Panc1 (cell line): Measurements from ENCODE around the gene ZKSCAN1.

Experiments used
- POLR2AphosphoS5 ChIP-seq: IDR thresholded peaks from 2 replicates; pipeline ENCODE4 v1.6.1; 2012; ENCODE audit warnings: mild to moderate bottlenecking, low read depth, low read length, moderate library complexity
- REST ChIP-seq, 2 experiments: IDR thresholded peaks; 2 replicates each; pipeline ENCODE4 v1.6.1; 2011 to 2012; ENCODE audit warnings: low read depth in 2 of 2, control low read depth in 1 of 2, low read length in 1 of 2, mild to moderate bottlenecking in 1 of 2, moderate library complexity in 1 of 2; ENCODE audit not compliant: insufficient read depth in 1 of 2
- SIN3A ChIP-seq: IDR thresholded peaks from 2 replicates; pipeline ENCODE4 v1.6.1; 2012; ENCODE audit warnings: low read depth, mild to moderate bottlenecking, low read length, moderate library complexity, borderline replicate concordance; ENCODE audit not compliant: insufficient read depth
- TCF7L2 ChIP-seq: IDR thresholded peaks from 2 replicates; pipeline ENCODE4 v1.6.1; 2011; ENCODE audit warnings: mild to moderate bottlenecking, low read depth, low read length, inconsistent platforms
- TF ChIP-seq, protein P1 (sequence below): fragments of 450-650 bp; IDR thresholded peaks from 2 replicates; pipeline ENCODE4 v1.5.1; 2017; ENCODE audit warnings: mild to moderate bottlenecking

DNA sequence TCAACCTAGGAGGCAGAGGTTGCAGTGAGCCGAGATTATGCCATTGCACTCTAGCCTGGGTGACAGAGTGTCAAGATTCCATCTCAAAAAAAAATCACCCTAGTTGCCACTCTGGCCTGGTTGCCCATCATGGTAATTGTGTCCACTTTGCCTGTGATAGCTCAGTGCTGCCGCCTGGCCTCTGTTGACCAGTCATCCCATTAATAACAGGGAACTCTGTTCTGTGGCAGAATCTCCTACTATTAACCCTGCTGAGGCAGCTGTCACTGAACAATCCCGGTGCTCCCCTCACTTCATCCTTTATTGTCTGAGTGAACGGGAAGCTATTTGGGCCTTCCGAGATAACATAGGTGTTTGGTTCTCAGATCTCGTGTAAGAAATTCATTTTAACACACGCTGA is 51.6 kb downstream of the ZKSCAN1 start:
- TF ChIP-seq, protein P1, sequence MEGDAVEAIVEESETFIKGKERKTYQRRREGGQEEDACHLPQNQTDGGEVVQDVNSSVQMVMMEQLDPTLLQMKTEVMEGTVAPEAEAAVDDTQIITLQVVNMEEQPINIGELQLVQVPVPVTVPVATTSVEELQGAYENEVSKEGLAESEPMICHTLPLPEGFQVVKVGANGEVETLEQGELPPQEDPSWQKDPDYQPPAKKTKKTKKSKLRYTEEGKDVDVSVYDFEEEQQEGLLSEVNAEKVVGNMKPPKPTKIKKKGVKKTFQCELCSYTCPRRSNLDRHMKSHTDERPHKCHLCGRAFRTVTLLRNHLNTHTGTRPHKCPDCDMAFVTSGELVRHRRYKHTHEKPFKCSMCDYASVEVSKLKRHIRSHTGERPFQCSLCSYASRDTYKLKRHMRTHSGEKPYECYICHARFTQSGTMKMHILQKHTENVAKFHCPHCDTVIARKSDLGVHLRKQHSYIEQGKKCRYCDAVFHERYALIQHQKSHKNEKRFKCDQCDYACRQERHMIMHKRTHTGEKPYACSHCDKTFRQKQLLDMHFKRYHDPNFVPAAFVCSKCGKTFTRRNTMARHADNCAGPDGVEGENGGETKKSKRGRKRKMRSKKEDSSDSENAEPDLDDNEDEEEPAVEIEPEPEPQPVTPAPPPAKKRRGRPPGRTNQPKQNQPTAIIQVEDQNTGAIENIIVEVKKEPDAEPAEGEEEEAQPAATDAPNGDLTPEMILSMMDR, result no peak
- no peak for TF ChIP-seq REST (IDR thresholded peaks at IDR 0.05; ENCODE audit: insufficient read depth in 1 of 2, low read depth in 2 of 2, low read length in 1 of 2)
- TF ChIP-seq POLR2AphosphoS5, result peak; percentile 36; the same call in 1 of the 2 replicates
- TF ChIP-seq TCF7L2, result no peak
- TF ChIP-seq SIN3A, result no peak
